OCI-LY7 (cell line): ENCODE results near the gene KRTDAP.

ENCODE experiments used
- EZH2phosphoT487 ChIP-seq: fragments of 200-600 bp; sonication (generic); IDR thresholded peaks from 2 replicates; pipeline ENCODE4 v1.6.1; 2018; ENCODE audit warnings: low read depth, borderline replicate concordance, mild to moderate bottlenecking, mixed run types, antibody characterized with exemption, low read length, moderate library complexity, mixed read lengths
- TF ChIP-seq, protein P1 (sequence below): fragments of 200-600 bp; sonication (generic); conservative IDR thresholded peaks from 2 replicates; pipeline ENCODE4 v1.5.1; 2014; ENCODE audit warnings: mild to moderate bottlenecking, antibody characterized with exemption, low read length, moderate library complexity, mixed read lengths

- TF ChIP-seq, protein P1, sequence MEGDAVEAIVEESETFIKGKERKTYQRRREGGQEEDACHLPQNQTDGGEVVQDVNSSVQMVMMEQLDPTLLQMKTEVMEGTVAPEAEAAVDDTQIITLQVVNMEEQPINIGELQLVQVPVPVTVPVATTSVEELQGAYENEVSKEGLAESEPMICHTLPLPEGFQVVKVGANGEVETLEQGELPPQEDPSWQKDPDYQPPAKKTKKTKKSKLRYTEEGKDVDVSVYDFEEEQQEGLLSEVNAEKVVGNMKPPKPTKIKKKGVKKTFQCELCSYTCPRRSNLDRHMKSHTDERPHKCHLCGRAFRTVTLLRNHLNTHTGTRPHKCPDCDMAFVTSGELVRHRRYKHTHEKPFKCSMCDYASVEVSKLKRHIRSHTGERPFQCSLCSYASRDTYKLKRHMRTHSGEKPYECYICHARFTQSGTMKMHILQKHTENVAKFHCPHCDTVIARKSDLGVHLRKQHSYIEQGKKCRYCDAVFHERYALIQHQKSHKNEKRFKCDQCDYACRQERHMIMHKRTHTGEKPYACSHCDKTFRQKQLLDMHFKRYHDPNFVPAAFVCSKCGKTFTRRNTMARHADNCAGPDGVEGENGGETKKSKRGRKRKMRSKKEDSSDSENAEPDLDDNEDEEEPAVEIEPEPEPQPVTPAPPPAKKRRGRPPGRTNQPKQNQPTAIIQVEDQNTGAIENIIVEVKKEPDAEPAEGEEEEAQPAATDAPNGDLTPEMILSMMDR, result no peak
- TF ChIP-seq EZH2phosphoT487, result no peak
Measured at GRCh38 chr19:35522745-35523327, 32.6 kb upstream of the KRTDAP start.
